ENCODE measurements around the gene SMAD1.

Gene SMAD1

DNA sequence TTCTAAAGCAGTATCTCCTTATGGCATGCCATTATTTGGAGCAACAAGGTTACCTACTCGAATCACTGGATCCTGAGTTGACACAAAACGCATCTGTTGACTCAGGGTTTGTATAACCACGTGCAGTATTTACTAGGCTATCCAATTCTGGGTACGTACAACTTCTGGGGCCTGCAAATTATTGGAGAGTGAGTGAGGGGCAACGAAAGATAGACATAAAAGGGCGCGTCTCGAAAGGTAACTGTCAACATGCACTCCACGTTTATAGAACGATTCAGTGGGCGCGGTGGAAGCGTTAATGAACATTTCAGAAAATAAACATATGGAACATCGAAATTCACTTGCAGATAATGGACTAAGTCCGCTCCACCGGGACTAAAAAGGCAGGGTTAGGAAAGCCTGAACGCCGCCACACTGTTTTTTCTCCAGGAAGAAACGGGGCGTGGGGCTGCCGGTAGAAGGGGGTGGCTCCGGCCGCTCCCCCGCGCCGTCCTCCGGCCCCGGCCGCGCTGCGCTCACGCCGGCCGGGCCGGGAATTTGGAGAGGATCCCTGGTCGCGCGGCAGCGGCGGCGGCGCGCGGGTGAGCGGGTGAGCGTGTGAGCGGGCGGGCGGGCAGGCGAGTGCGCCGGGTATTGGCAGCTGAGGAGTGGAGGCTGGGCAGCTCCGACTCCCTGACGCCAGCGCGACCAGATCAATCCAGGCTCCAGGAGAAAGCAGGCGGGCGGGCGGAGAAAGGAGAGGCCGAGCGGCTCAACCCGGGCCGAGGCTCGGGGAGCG is at the start of gene SMAD1:
SMAD1 (plus strand) TSS at position 690 of the 778 bp plus-strand sequence. CDS start 32,761 bp downstream, outside the sequence.
- DNase-seq (ENCODE audit: low spot score): peak; percentile 2

DNA sequence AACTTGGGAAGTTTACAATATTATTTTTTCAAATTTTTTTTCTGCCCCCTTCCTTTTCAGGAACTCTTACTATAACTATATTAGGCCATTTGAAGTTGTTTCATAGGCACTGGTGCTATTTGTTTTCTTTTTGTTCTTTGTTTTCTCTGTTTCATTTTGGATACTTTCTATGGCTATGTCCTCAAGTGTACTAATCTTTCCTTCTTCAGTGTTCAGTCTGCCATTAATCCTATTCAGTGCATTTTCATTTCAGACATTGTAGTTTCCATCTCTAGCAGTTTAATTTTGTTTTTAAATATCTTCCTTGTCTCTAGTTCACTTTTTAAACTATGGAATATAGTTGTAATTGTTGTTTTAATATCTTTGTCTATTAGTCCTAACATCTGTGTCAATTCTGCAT is 48.0 kb upstream of the SMAD1 start:
- no peak for DNase-seq (ENCODE audit: low spot score)

DNA sequence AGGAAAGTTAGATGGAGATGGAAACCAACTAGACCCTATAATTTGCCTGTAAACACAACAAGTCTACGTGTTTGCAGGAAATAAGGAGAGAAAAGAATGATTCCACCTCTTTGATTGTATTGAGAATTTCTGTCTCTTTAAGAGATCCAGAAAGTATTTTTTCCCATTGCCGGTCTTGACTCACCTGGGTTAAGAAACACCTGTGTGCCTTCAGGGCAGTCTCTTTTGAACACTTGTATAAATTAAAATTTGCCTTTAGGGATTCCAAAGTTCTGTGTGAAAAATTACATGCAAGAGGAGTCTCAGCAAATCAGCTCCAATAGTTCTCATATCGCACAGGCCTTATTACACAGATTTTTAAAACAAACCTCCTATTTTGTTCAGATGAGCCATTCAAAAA is 46.0 kb upstream of the SMAD1 start:
- no peak for DNase-seq (ENCODE audit: low spot score)

DNA sequence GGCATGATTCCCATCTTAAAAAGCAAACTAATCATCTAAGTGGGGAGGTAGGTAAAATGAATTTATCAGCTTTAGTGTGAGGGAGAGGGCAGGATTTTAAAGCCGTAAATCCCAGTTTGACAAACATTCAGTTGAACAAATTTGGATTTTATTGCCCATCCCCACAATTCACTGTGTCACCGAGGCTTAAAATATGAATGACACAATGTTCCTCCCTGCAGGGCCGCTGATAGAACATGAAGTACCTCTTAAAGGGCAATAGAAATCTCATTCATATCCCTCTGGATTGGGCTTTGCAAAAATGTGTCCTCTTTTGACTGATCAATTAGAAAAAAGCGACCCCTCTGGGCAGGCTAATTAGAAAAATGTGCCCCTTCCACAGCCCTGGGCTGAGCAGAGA is 45.5 kb upstream of the SMAD1 start:
- DNase-seq (ENCODE audit: low spot score): no peak

DNA sequence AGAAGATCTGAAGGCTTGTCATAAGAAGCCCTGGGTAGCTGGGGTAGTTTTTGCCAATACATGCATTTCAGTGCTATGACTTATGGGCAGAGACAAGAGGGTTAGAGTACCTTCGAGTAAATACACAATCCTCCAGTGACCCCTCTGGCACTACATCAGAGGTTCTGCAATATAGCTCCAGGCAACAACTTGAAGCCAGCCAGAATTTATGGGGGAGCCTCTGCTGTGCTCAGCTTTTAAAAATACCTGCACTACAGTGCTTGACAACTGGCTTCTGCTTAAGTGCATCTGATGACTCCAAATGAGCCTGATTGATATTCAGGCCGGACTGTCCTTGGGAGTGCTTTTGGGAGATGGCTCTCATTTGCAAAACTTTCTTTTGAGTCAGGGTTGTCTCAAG is 44.9 kb upstream of the SMAD1 start:
- DNase-seq (ENCODE audit: low spot score): no peak

DNA sequence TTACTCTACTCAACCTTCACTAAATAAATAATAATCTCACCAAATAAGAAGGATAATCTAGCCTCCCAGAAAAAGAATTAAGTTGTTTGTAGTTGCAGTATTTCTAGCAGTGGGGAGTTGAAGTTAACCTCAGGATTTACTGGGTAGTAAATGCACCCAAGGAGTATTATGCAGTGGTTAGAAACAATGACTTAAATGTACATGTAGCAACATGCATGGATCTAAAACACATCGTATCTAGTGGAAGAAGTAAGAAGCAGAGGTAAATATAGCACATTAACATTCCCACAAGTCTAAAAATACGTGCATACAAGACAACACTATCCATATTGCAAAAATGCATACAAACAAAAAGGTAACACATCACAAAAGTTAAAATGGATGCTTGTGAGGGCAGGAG is 44.2 kb upstream of the SMAD1 start:
- DNase-seq (ENCODE audit: low spot score): no peak

DNA sequence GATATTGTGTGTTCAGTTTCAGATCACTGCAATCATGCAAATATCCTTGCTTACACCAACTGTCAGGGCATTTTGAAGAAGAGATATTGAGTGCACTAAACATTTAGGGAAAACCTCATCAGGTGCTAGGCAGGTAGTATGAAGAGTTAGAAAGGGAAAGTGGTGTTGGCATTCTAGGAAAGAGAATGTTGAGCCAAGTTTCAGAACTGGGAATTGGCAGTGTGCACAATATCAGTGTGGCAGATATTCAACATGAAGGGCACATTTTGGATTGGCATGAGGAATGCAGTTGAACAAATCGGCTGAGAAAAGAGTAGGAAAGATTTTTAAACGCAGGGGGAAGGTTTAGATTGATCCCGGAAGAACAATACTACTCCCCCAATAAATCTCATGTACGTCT is 43.4 kb upstream of the SMAD1 start:
- no peak for DNase-seq (ENCODE audit: low spot score)

DNA sequence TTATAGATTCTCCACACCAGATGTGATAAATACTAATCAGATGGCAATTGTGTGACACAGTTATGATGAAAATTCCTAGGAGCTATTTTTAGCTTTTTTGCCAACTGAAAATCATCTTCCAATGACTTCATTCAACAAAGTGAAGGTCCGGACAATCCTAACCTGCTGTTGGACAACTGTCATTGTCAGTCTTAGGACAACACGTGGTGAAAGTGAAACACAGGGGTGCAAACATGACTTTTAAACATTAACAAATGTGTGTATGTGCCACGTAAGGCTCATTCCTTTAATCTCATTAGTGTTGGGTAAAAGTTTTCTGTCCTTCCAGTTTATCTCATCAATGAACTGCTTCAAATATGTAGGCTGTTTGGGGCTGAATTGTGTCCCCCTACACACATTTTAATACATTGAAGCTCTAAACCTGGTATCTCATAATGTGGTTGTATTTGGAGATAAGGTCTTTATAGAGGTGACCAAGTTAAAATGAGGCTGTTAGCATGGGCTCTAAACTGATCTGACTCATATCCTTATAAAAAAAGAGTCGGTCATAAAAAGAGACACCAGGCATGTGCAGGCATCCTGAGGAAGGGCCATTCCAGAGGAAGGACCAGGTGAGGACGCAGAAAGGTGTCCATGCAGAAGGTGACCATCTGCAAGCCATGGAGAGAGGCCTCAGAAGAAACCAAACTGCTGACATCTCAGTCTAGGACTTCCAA is 41.2 kb upstream of the SMAD1 start:
- DNase-seq (ENCODE audit: low spot score): no peak

DNA sequence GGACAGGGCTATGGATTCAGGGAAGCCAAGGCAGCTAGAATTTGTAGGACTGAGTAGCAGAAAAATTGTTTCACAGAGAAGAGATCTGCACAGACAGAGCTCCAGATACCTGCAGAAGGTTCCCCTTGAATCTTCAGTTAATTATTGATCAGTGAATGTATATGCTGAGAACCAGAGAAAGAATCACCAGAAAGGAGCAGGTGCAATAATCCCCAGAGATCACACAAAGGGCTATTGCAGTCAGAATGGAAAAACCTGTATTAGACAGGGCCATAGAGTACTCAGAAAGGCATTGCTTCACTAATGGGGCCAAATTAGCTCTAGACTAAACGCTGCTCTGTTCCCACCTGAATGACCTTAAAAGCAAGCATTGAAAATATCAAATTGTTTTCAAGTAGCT is 35.5 kb upstream of the SMAD1 start:
- DNase-seq (ENCODE audit: low spot score): no peak

DNA sequence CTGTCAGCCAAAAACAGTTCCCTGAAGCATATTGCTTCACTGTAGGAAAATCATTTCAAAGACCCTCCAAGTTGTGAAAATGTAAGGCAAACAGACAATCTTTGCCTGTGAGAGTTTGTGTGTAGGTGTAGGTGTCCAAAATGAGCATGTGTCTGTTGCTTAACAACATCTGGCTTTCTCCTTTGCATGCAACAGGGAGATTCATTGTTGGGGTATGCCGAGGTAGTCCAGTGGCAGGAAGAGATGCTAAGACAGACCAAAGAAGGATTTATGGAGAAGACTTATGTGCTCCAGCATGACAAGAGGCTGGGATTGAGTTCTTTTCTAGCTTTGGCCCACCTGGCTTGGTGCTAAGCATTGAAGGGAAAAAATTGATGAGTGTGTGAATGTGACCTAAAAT is 29.8 kb upstream of the SMAD1 start:
- no peak for DNase-seq (ENCODE audit: low spot score)

DNA sequence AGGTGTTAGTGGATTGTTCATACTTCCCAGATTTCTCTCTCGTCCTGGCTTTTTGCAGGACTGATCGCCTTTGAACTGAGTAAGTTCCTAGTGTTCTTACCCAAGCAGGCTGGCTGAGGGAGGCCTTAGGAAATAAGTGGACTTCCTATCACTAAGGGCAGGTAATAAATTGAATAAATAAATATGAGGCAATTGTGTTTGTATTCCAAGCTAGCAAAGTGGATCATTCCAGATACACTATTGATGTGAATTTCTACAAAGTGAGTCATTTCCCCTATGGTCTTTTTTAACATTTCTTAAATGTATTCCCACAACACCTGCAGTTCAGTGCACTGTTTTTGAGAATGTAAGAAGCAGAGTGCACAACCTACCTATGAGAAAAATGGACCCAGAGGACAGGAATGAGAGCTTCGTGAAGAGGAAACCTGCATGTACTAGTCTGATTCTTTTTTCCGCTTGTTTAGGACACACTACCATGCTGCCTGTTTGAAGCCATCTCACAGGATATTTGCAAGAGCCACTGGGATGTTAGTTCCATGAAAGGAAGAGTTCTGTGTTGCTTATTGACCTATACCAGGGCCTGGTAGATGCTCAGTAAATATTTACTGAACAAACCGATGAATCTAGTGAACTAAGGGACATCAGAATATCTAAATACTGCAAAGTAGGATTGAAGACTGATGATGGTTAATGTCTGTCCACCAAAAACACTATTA is 29.0 kb upstream of the SMAD1 start:
- DNase-seq (ENCODE audit: low spot score): no peak

DNA sequence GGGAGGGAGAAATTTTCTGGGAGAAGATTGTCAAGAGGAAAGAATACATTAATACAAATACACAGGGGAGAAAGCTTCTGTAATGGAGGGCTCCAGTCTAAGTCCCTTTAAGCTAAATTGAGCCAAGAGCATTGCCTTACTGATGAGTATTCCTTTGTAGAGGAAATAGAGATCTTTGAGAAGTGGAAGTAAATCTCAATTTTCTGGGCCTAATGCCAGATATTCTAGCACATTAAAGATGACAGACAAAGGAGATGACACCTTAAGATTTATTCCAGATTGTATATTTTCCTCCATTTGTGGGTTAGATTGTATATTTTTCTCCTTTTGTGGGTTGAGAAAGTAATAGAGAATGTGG is 28.5 kb upstream of the SMAD1 start:
- no peak for DNase-seq (ENCODE audit: low spot score)

DNA sequence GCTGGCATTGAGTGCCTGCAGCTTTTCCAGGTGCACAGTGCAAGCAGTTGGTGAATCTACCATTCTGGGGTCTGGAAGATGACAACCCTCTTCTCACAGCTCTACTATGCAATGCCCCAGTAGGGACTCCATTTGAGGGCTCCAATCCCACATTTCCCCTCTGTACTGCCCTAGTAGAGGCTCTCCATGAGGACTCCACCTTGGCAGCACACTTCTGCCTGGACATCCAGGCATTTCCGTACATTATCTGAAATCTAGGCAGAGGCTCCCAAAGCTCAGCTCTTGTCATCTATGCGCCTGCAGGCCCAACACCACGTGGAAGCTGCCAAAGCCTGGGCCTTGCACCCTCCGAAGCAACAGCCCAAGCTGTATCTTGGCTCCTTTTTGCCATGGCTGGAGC is 8.4 kb upstream of the SMAD1 start:
- DNase-seq (ENCODE audit: low spot score): no peak

DNA sequence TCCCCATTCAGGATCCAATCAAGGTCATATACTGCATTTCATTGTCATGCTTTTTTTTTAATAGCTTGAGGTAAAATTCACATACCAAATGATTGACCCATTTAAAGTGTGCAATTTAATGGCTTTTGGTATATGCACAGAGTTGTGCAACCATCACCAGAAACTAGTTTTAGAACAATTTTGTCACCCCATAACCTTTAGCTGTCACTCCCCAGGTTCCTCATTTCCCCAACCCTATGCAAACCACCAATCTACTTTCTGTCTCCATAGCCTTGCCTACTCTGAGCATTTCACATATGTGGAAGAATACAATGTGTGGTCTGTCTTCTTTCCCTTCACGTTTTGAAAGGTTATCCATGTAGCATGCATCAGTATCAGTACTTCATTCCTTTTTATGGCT is 1.4 kb upstream of the SMAD1 start:
- no peak for DNase-seq (ENCODE audit: low spot score)

DNA sequence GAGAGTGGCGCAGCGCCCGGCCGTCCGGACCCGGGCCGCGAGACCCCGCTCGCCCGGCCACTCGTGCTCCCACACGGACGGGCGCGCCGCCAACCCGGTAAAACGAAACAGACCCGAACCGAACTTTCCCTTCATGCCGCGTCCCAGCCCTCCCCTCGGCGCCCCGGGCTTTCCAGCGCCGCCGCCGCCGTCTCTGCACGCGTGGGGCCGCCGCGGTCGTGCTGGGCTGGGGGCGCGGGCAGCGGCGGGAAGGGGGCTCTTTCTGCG is 222 bp downstream of the SMAD1 start:
- DNase-seq (ENCODE audit: low spot score): no peak

DNA sequence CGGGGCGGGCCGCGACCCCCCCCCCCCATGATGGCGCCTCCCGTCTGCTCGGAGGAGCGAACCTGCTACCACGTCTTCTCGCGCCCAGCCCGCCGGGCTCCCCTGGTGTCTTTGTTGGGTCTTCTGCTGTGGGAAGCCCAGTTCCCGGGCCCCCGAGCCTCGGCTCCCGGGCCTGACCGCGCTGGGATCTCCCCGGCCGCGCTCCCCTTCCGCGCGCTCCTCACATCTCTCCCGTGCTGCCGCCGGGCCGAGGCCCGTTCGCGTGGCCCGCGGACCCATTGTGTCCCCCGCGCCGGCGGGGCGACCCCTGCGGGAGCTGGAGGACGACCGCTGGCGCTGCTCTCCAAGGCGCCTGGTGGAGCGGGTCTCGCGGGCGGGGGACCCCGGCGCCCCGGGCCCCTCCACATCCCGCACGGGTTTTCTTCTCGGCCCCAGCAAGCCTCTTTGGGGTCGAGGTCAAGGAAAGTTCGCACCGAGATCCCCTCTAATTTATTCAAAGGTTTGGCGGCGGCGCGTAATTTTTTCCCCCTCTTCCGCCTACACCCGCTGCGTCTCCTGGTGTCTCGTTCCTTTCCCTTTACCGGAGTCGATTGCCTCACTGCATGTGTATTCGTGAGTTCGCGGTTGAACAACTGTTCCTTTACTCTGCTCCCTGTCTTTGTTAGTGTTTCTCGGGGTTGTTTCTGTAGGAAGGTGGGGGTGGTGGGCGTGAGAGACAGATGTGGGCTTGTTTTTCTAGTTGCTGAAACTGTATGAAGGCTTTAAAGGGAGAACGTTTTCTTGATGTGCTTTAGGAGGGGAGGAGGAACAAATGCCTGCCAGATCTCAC is 770 bp downstream of the SMAD1 start:
- DNase-seq (ENCODE audit: low spot score): no peak

DNA sequence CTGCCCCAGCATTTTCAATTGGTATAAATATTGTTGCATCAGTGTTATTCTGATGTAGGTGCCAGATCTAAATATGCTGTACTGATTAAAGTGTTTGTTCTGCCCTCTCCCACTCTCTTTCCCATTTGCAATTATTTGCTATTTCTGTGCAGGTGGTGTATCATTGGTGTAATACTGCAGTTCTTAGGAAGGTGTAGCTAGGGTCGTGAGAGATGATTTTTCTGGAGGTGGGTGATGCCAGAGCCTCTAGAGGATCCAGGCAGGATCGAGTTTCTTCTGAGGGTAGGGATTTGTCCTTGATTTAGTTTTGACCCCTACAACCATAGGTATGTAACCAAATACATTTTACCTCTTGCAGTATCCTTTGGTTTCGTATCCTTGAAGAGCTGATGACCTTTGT is 1.9 kb downstream of the SMAD1 start:
- DNase-seq (ENCODE audit: low spot score): no peak

DNA sequence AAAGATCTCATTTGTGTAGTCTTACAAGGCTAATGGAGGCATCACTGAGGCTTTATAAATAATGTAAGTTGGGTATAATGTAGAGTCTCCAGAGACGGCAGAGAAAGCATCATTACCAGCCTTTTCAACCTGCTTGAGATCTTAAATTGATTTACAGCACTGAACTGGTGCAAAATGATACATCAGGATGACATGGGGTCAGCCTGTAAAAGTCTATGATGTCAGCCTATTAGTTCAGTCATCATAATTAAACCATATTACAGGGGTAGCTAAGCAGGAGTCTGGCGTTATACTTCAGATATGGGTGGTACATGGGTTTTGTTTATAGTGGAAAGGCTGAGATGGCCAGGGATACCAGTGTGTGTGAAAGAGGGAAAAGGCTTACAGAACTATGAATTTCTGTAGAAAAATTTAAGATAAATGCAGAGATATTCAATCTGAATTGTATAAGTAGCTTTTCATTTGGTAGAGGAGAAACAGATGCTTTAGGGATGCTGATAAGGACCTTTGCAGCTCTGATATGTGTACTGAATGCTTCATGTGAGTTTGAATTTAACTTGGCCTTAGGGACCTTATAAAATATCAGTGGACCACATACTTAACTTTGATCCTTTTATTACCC is 2.7 kb downstream of the SMAD1 start:
- DNase-seq (ENCODE audit: low spot score): no peak

DNA sequence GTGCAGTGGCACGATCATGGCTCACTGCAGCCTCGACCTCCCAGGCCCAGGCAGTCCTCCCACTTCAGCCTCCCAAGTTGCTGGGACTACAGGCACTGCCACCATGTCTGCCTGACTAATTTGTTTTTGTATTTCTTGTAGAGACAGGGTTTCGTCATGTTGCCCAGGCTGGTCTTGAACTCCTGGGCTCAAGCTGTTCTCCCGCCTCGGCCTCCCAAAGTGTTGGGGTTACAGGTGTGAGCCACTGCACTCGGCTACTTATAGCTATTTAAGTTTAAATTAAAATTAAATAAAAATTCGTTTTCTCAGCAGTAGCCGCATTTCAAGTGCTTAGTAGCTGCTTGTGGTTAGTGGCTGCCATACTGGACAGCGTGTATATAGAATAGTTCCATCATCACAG is 3.5 kb downstream of the SMAD1 start:
- no peak for DNase-seq (ENCODE audit: low spot score)

DNA sequence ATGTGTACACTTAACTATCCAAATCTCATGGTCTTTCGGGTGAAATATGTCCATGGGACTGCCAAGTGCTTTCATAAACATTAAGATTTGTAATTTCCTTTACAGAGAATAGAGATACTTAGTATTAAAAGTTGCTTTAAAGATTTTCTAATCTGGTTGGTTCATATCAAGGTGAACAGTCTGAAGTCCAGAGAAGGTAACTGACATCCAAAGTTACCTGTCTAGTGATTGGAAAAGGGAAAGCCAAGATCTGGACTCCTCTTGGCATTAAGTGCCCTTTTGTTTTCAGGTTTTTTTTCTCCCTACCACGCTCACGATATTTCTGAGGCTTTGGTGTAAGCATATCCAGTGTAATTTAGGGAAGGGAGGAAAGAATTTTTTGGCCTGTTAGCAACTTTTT is 5.0 kb downstream of the SMAD1 start:
- no peak for DNase-seq (ENCODE audit: low spot score)

DNA sequence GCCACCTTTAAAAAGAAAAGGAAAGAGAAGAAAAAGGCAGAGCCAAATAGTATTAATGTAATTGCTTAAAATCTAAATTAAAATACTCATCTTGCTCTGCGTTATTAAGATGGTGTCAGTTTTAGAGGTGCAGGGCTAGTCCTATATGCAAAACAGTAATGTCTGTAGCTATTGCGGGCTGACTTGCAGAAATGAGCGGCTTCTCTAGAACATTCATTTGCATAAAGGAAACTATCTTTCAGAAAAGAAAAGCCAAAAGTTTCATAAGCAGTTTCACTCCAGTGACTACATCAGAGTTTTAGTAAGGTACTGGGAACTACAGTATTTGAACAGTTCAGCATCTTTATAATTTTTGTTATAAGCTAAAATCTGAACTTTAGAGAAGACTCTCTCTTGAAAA is 6.0 kb downstream of the SMAD1 start:
- no peak for DNase-seq (ENCODE audit: low spot score)

DNA sequence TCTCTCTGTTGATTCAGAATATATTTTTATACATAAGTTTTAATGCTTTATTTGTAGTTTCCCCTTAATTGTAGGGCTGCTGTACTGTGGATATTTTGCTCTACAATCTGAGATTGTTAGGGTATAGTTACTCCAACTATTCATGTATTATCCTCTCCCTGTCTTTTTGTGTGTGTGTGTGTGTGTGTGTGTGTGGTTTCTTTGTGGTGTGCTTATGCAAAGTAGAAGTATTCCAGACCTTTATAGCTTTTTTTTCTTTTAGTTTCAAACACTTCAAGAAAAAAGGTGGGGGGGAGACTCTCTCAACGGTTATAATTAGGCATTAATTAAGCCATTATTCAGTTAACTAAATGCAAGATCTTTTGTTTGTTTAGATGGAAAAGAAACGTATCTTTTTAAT is 6.7 kb downstream of the SMAD1 start:
- DNase-seq (ENCODE audit: low spot score): no peak
